Endothelial cell of umbilical vein (primary cell): ENCODE measurements around the gene RAC3. TPM values are rescaled to one million over a fixed set of nuclear protein-coding genes. Genes with fewer than 3 reads are reported as not detected.
A peak's percentile ranks its signal among the peaks of the same experiment; 100 is the strongest.

Experiments
- BruUV-seq: library from RNA; stranded (reverse); fragments of 400-500 nt; replicated peaks from 2 replicates; lab custom pipeline; 2021; lab: Mats Ljungman, UMichigan
- CTCF ChIA-PET: fragments of 300-600, 350-600 bp; sonication (Branson Sonifier 250); formaldehyde crosslinking; loops from one replicate; lab custom pipeline; 2021; ENCODE audit warnings: antibody characterized with exemption, inconsistent platforms; lab: Charles Lee
- POLR2A ChIA-PET: fragments of 300-600, 350-600 bp; sonication (Branson Sonifier 250); formaldehyde crosslinking; loops from one replicate; lab custom pipeline; 2021; ENCODE audit warnings: antibody characterized with exemption, inconsistent platforms; lab: Charles Lee
- DNase-seq: peaks from one replicate; pipeline ENCODE4 v3.0.0-alpha.2; 2011; ENCODE audit warnings: low read depth, low spot score
- FAIRE-seq: peaks from 2 replicates; lab custom pipeline; 2011; peaks lifted over from hg19 to GRCh38; lab: Jason Lieb, UNC
- H2AFZ ChIP-seq: 2 replicates; pipeline ENCODE4 v1.6.0; 2012; ENCODE audit warnings: low read depth, low read length, control low read depth, inconsistent platforms
- H3K27ac ChIP-seq: 2 replicates; pipeline ENCODE4 v1.5.1; 2011; ENCODE audit warnings: low read depth, mild to moderate bottlenecking, control low read depth, low read length, moderate library complexity; ENCODE audit not compliant: insufficient read depth
- H3K27me3 ChIP-seq, 2 experiments: 2 replicates each; pipeline versions ENCODE4 v1.6.0 to v1.6.1; 2011; ENCODE audit warnings: low read length in 2 of 2, mixed read lengths in 1 of 2; ENCODE audit not compliant: control insufficient read depth in 2 of 2, insufficient read depth in 2 of 2
- H3K36me3 ChIP-seq, 2 experiments: 2 replicates in 1 of 2; 3 replicates in 1 of 2; pipeline ENCODE4 v1.5.1; 2011; ENCODE audit warnings: low read length in 2 of 2, mild to moderate bottlenecking in 1 of 2, moderate library complexity in 1 of 2; ENCODE audit not compliant: control insufficient read depth in 2 of 2, insufficient read depth in 2 of 2; ENCODE audit errors: extremely low read depth in 1 of 2
- H3K4me1 ChIP-seq: 3 replicates; pipeline ENCODE4 v1.5.1; 2011; ENCODE audit warnings: mild to moderate bottlenecking, low read length; ENCODE audit not compliant: control insufficient read depth, insufficient read depth; ENCODE audit errors: extremely low read depth
- H3K4me2 ChIP-seq: 2 replicates; pipeline ENCODE4 v1.6.1; 2011; ENCODE audit warnings: low read length, control low read depth, mixed read lengths; ENCODE audit not compliant: insufficient read depth
- H3K4me3 ChIP-seq, 3 experiments: fragments of 200-600 bp in 1 of 3; sonication (generic), shearing (Covaris generic) in 1 of 3; replicated peaks in 1 of 3; 2 replicates each; pipeline ENCODE4 v1.5.1; 2011 to 2016; ENCODE audit warnings: control low read depth in 3 of 3, low read length in 3 of 3, mild to moderate bottlenecking in 2 of 3, inconsistent platforms in 1 of 3, low read depth in 1 of 3, moderate library complexity in 1 of 3; ENCODE audit not compliant: insufficient read depth in 1 of 3
- H3K79me2 ChIP-seq: 2 replicates; pipeline ENCODE4 v1.6.0; 2012; ENCODE audit warnings: low read length, inconsistent platforms; ENCODE audit not compliant: control insufficient read depth, insufficient read depth
- H3K9ac ChIP-seq: replicated peaks from 2 replicates; pipeline ENCODE3; 2011; ENCODE audit warnings: low read length, control low read depth; ENCODE audit not compliant: insufficient read depth; ENCODE audit errors: extremely low read depth
- H3K9me1 ChIP-seq: replicated peaks from 3 replicates; pipeline ENCODE4 v1.6.0; 2011; ENCODE audit warnings: mild to moderate bottlenecking, low read length; ENCODE audit not compliant: control insufficient read depth, insufficient read depth; ENCODE audit errors: extremely low read depth
- H3K9me3 ChIP-seq: replicated peaks from 2 replicates; pipeline ENCODE4 v1.5.1; 2012; ENCODE audit warnings: low read length, inconsistent platforms; ENCODE audit not compliant: control insufficient read depth, insufficient read depth
- H4K20me1 ChIP-seq: replicated peaks from 2 replicates; pipeline ENCODE3; 2011; ENCODE audit warnings: mild to moderate bottlenecking, low read length; ENCODE audit not compliant: control insufficient read depth, insufficient read depth; ENCODE audit errors: extremely low read depth
- EZH2 ChIP-seq: IDR thresholded peaks from 2 replicates; pipeline ENCODE4 v1.6.1; 2012; ENCODE audit warnings: borderline replicate concordance, low read depth, mild to moderate bottlenecking, moderate library complexity, low read length, inconsistent platforms; ENCODE audit not compliant: severe bottlenecking
- FOS ChIP-seq: IDR thresholded peaks from 2 replicates; pipeline ENCODE4 v1.6.1; 2011; ENCODE audit warnings: mild to moderate bottlenecking, low read length, moderate library complexity, borderline replicate concordance; ENCODE audit not compliant: insufficient read depth
- GATA2 ChIP-seq: IDR thresholded peaks from 2 replicates; pipeline ENCODE4 v1.7.0; 2011; ENCODE audit warnings: low read depth, mild to moderate bottlenecking, moderate library complexity, mixed read lengths, low read length; ENCODE audit not compliant: insufficient read length, insufficient read depth
- MYC ChIP-seq: IDR thresholded peaks from one replicate; pipeline ENCODE4 v1.6.1; 2011; ENCODE audit warnings: mild to moderate bottlenecking, low read depth, low read length
- dilution Hi-C: fragments of 300-500 bp; cut with MboI; formaldehyde crosslinking; loops from one replicate; pipeline ENCODE4 v1.15.0; 2019; ENCODE audit warnings: low sequenced_read_pairs; ENCODE audit not compliant: extremely low pct_ligation_motif_present
- intact Hi-C: fragments of 100-400 bp; cut with micrococcal nuclease; formaldehyde crosslinking; loops from one replicate; pipeline ENCODE4 v1.10.0; 2022
- polyA plus RNA-seq, 4 experiments: library from polyadenylated mRNA; depleted of rRNA in 3 of 4; stranded (reverse) in 3 of 4; unstranded in 1 of 4; fragments of >200 nt; gene quantifications; 2 replicates each; pipeline versions ENCODE4 v1.2.1 to v1.2.3, GENCODE V29; 2011 to 2012; ENCODE audit warnings: missing spikeins in 1 of 4
- total RNA-seq: library from RNA; stranded (reverse); gene quantifications from 2 replicates; pipeline ENCODE4 v1.2.3, GENCODE V29; 2021
- TF ChIP-seq, protein P1 (sequence below): IDR thresholded peaks from 2 replicates; pipeline ENCODE4 v1.6.1; 2011; ENCODE audit not compliant: insufficient read depth, insufficient read length

RAC3 gene
- total and polyA plus RNA-seq, 2 donors (not counting 3 experiments of a cell fraction or from before 2014, with no cell fraction given) = 34.1 to 56.0 TPM

DNA sequence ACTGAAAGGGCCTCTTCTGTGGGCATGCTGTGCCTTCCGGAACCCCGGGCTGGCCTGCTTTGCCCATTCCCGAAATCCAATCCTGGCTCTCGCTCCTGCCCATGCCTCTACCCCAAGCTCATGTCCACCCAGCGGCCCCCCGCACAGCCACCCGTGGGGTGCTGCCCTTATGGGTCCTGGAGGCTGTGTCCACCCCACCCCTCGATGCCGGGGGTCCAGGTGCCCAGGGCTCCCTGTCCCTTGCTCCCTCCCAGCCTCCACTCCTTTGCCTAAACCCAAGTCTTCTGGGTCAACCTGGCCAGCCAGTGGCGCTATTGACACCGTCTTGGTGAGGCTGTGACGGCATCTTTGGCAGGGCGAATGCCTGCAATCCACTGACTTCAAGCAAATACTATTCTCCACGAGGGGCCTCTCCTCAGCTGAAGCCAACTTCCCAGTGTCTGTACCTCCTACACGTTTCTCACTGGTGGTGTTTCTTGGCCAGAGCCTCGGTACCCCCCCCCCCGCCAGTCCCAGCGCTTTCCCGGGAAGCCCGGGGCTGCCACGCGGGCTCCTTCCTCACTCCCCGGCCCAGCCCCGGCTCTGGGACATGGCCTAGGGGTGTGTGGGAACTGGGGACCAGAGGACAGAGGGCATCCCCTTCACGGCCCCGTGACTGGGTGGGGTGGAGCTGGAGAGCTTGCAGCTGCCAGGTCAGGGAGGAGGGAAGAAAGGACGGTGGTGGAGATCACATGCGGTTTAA lies 46.3 kb downstream of the RAC3 start:
- no peaks in the 10 kb centered on the region for H3K27me3 ChIP-seq
- no peak overlapping the region for H3K4me3 ChIP-seq
- H3K4me1 ChIP-seq = no peaks in the 10 kb centered on the region
- H2AFZ ChIP-seq = no peak overlapping the region
- H4K20me1 ChIP-seq = no peaks in the 10 kb centered on the region
- POLR2A ChIA-PET = no interaction called here
- FAIRE-seq (no peak), DNase-seq (no peak)
- dilution Hi-C loops (no loop called here), intact Hi-C loops (no loop called here)
- CTCF ChIA-PET = no interaction called here
- H3K27ac ChIP-seq = no peak overlapping the region
- H3K9ac ChIP-seq = no peak overlapping the region
- no TSS peak for BruUV-seq
- no peak overlapping the region for H3K4me2 ChIP-seq
- H3K9me3 ChIP-seq = no peaks in the 10 kb centered on the region
- no peaks in the 10 kb centered on the region for H3K79me2 ChIP-seq
- H3K9me1 ChIP-seq = no peaks in the 10 kb centered on the region
- TF ChIP-seq, protein P1, sequence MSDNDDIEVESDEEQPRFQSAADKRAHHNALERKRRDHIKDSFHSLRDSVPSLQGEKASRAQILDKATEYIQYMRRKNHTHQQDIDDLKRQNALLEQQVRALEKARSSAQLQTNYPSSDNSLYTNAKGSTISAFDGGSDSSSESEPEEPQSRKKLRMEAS = no peak
- TF ChIP-seq EZH2 = no peak
- peaks cover 23 to 33% of the 10 kb centered on the region in 2 experiments for H3K36me3 ChIP-seq

DNA sequence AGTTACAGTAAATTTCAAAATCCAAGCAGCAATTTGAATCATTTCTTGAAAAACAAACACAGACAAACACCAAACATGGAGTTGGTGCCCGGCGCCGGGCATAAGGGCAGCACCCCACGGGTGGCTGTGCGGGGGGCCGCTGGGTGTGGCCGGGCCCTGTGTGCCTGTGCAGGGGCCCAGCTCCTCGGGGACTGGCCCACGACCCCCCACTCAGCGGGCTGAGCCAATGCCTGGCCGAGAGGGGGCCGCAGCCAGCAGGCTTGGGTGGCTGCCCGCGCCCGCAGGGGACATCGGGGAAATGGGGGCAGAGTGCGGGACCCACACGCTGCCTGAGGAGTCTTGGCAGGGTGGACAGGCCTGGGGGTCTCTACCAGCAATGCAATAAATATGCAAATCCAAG lies 47.0 kb downstream of the RAC3 start:
- no peak overlapping the region for H3K27ac ChIP-seq
- no peaks in the 10 kb centered on the region for H3K27me3 ChIP-seq
- ChIA-PET CTCF (no interaction called here), POLR2A (no interaction called here)
- H3K4me2 ChIP-seq = no peak overlapping the region
- TSS peak; percentile 51 for BruUV-seq
- no peak for TF ChIP-seq FOS
- no peak for TF ChIP-seq GATA2
- no peak for TF ChIP-seq EZH2
- TF ChIP-seq MYC = no peak
- intact Hi-C loops (no loop called here), dilution Hi-C loops (no loop called here)
- H3K4me1 ChIP-seq = no peaks in the 10 kb centered on the region
- H3K9me1 ChIP-seq = no peaks in the 10 kb centered on the region
- H3K79me2 ChIP-seq = no peaks in the 10 kb centered on the region
- H3K36me3 ChIP-seq = peaks cover 24 to 40% of the 10 kb centered on the region in 2 experiments
- DNase-seq (no peak), FAIRE-seq (no peak)
- no peak overlapping the region for H3K4me3 ChIP-seq
- H2AFZ ChIP-seq = no peak overlapping the region
- H3K9ac ChIP-seq = no peak overlapping the region
- H4K20me1 ChIP-seq = no peaks in the 10 kb centered on the region
- H3K9me3 ChIP-seq = no peaks in the 10 kb centered on the region
